T-helper 9 cell (primary cell): ENCODE measurements around the gene IL23A.

ENCODE experiments used
- DNase-seq: peaks from one replicate; pipeline ENCODE4 v3.0.0-alpha.2; 2020

The IL23A gene

GRCh38 chr12:56362130-56363059 is 23.7 kb downstream of the IL23A start, which contains the start of gene APOF:
Gene APOF, minus strand, starts transcription at chr12:56362857. Its CDS starts 112 bp downstream, at chr12:56362745.
- DNase-seq = no peak

DNA sequence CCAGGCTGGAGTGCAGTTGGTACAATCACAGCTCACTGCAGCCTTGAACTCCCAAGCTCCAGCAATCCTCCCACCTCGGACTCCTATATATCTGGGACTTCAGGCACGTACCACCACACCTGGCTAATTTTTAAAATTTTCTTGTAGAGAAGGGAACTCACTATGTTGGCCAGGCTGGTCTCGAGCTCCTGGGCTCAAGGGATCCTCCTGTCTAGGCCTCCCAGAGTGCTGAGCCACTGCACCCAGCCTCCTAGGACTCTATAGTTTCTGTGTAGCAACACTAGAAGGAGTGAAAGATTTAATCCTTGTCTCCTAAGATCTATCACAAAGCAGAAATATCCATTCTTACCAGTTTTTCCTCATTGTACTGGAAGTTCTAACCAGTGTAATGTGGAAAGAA is 28.3 kb downstream of the IL23A start:
- DNase-seq = no peak

GRCh38 chr12:56373515-56373914 is 34.8 kb downstream of the IL23A start:
- DNase-seq = no peak

DNA sequence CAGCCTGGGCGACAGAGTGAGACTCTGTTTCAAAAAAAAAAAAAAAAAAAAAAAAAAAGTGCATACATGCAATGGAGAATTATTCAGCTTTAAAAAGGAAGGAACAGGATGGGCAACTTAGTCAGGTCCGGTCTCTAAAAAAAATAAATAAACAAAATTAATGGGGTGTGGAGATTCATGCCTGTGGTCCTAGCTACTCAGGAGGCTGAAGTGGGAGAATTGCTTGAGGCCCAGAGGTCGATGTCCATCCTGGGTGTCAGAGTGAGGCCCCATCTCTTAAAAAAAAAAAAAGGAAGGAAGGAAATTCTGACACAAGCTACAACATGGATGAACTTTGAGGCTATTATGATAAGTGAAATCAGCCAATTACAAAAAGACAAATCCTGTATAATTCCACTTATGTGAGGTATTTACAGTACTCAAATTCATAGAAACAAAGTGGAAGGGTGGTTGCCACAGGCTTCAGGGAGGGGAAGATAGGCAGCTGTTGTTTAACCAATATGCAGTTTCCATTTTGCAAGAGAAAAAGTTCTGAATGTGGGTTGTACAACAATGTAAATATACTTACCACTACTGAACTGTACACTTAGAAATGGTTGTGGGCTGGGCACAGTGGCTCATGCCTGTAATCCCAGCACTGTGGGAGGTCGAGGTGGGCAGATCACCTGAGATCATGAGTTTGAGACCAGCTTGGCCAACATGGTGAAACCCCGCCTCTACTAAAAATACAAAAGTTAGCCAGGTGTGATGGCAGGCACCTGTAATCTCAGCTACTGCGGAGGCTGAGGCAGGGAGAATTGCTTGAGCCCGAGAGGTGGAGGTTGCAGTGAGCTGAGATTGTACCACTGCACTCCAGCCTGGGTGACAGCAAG is 36.3 kb downstream of the IL23A start:
- DNase-seq = no peak

- no peak for DNase-seq
These were observed 37.1 kb downstream of the IL23A start for GRCh38 chr12:56375598-56376434.

DNA sequence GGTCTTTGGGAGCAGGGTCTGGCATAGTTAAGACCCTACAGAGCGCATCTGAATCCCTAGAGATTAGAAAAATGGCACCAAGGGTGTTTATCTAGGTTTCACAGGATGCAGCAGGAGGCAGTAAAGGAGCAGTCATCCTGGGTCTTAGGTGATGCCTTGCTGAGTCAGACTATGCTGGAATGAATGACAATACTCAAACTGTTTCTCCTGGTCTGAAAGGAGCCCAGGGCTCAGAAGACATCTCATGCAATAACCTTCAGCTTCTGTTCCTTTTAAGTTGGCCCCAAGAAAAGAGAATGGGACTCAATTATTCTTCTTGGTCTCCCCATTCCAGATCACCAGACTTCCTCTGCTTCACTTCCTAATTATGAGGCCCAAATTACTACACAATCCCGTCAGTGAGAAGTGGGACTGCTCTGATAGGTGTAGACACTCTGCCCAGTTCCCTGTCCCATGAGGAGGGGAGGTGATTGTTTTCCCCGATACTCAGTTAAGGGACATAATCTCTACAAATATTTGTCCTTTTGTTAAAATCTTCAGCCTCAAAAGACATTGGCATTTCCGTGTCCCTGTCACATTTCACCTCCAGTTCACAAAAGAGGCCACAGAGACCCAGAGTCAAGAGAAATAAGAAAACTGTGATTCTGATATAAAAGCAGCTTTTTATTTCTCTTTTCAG is 38.8 kb downstream of the IL23A start:
- no peak for DNase-seq

DNA sequence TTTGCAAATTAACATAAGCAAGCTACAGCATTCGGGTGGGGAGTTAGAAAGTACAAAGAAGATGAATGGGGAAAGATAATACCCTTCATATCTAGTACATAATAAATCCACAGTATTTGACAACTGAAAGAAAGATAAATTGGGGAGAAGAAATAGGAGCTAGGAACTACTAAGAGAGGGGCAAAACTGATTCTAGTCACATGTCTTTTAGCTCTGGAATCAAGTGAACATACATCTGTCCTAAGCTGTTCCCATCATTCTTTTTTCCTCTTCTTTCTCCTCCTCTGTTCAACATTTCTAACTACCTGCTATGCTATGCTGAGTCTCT is 39.3 kb downstream of the IL23A start:
- no peak for DNase-seq

GRCh38 chr12:56382611-56383010 is 43.9 kb downstream of the IL23A start:
- DNase-seq = no peak

DNA sequence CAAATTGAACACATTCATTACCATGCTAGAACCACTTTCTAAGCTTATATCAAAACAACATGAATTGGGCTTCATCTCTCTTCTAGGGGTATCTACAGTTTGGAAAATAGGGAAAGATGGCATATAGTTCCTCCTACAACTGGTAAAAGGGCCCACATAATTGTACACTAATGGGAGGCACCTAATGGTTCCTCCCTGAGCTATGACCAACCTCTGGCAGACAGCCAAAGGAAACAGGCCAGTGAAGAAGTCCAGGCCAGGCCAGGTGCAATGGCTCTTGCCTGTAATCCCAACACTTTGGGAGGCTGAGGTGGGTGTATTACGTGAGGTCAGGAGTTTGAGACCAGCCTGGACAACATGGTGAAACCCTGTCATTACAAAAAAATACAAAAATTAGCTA is 47.2 kb downstream of the IL23A start:
- no peak for DNase-seq

GRCh38 chr12:56387152-56387736 is 48.6 kb downstream of the IL23A start:
- DNase-seq = no peak

GRCh38 chr12:56389412-56389811 is 50.7 kb downstream of the IL23A start:
- DNase-seq = no peak
